ENCODE measurements around the gene ID4.

Gene ID4

DNA sequence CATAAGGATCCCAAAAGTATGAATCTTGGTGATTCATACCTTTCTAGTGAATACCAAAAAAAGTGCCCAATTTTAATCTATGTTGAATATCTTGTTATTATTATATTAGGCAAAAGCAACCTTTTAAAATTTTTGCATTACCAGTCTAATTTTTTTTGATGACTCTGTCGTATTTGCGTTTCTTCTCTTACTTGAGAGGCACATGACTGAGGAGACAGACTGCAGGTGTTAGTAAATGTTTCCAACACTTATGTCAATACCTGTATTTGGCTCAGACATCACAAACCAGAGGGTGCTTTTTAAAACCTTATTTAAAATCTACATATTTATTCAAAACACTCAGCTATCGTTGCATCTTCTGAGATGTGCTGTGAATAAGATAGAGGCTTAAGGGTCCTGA, 27.1 kb downstream of the ID4 start:
- DNase-seq: no peak

DNA sequence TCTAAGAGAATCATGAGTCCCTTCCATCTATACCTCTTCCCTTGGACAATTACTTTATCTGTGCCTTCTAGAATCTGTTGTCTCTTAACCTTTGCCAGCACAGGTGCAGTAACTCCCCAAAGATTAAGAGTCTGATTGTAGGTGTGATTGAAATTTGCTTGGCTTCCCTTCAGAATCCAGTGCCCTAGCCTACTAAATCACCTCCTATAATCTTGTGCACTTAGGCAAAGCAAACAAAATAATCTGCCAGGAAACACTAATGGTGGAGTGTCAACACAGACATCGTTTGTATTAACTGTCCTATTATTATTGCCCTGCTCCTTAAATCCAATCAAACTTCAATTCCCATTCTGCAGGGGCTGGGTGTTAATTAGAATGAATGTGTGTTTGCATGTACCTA, 28.0 kb downstream of the ID4 start:
- DNase-seq: no peak

DNA sequence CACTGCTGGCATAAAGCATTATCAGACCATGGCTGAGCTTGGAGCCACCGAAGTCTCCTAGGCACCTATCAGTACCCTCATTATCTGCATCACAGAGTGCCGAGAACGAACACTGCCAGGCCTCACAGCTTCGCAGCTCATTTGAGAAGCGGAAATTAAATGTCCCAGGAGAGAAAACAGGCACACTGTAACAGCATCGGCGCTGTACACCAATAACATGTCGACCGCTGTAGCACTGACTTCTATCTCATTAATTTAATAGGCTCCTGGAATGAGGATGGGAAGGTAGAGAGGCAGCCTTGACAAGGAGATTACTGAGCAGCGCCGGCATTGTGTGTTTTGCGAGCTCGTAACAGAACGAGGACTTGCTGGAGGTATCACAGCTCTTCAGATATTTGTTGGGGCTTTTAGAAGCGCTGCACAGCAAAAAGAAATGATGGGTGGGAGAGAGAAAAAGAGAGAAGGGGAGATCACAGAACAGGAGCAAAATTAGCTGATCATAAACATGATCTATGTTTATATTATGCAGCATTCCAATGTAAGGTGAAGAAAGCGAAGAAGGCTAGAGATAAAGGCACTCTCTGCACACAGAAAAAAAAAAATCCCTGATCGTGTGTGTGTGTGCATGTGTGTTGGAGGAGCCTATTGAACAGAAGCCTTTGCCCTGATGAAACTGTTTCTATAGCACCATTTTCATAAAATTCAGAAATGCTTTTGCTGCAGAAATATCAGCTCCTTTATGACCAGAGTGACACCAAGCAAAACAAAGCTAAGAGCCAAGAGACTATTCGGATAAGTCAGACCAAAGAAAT, 29.2 kb downstream of the ID4 start:
- DNase-seq: no peak

DNA sequence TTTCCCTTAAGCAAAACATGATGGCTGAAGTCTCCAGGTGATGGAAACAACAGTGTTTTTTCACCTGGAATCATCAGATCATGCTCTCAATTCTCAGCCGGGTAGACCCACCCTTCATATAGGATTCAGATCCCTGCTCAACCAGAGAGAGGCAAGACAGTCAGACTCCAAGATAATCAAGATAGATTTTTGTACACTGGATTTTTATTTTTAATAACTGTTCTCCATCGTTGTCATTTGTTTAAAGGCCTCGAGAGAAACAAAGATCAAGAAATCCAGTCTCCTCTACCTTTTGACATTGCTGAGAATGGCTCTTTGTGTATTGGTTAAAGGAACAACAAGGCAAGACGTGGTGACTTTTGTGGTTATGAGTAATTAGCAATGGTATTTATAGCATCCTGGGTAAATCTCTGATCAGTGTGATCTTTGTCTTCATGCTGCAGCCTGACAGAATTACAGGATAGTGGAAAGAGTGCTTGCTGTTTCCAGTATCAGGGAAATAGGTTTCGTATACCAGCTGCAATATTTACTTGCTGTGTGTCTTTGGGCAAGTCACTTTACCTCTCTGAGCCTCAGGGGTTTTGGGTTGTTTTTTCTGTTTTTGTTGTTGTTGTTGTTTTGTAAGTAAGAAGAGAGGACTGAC, 29.9 kb downstream of the ID4 start:
- DNase-seq: no peak

DNA sequence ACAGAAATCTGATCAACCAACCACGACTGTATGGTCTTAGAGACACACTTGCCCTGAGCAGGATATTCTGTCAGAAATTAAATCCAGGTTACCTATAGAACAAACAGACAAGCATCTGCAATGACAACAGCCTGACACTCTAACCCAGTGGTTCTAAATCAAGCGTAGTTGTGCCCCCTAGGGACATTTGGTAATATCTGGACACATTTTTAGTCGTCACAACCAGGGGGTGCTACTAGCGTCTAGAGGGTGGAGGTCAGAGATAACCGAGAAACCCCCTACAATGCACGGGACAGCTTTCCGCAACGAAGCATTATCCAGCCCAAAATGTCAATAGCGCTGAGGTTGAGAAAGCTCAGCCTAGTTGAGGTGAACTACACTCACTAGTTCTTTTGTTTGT, 32.3 kb downstream of the ID4 start:
- DNase-seq: no peak

DNA sequence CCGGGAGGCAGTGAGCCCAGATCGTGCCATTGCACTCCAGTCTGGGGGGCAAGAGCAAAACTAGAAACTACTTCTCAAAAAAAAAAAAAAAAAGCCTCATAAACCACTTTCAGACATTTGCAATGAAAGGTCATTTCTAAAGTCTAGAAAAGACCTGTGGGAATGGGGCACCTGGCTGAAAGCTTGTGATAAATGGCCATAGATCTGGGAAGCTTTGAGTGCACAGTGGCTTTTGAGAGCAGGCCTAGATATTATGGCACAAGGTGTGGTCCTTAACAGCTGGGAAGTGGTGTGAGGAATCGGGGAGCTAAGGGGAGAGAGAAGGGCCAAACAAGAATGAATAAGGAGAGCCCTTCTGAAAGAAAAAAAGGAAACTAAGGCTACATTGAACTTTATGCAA, 33.2 kb downstream of the ID4 start:
- DNase-seq: no peak

DNA sequence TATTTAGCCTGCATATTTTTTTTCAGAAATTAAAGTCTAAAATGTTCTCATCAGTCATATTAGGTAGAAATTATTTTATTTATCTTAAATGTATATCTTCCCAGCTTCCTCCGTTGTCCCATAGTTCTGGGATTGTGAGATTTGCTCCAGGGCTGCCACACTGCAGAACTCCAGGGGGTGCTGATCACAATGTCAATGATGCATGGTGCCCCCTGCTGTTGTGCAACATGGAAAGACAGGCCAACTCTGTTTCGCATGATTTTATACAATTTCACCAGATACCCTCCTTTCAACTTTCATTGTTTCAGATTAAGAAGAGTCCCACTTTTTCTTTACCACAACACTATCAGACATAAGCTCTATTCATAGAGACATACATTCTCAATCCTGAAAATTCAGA, 35.9 kb downstream of the ID4 start:
- no peak for DNase-seq

DNA sequence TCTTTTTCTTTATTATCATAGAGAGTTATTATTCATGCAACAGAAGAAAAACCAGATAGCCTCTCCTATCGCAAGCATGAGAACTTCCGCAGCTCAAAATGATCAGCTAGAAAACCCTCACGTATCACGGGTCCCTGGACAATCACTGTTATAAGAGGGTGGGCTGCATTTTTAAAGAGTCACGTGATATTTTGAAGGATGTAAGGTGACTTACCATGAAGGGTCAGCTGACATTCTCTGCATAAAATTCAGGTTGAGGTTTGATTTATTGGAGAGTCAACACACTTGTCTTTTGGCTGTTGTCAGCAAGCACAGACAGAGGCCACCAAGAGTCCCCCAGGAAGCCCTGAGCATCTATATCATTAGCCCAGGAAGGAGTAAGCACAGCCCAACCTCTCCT, 39.5 kb downstream of the ID4 start:
- no peak for DNase-seq

DNA sequence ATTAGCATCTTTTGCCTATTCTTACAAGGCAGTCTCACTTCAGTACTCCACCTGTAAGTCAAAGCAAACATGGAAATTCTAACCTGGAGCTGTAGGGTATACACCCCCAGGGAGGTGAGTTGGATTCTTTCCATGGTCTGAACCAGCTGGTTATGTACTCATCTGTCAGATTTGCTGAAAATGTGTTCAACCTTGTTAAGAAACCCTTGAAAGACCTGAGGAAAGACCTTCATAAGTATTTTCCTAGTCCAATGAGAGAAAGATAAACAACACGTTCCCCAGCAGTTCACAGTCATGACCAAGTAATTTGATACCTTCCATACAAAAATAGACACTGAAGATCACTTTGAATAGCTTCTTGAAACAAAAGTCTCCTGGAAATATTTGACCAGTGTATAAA, 42.5 kb downstream of the ID4 start:
- no peak for DNase-seq

DNA sequence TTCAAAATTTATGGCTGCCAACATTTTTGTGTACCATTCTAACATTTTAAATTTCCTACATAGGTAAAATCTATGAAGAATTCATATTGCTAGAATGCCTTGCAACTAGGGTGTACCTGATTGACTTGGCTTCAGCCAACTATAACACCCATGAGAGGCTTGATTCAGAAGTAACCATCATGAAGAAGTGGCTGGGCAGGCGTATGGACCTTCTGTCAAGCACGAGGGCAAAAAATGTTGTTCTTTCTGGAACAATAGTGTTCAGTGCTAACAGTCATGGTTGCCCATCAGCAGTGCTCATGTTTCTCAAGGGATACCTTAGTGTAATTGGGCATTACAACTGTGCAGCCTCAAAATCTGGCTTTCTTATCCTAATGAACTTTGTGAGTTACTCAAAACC, 42.9 kb downstream of the ID4 start:
- no peak for DNase-seq

DNA sequence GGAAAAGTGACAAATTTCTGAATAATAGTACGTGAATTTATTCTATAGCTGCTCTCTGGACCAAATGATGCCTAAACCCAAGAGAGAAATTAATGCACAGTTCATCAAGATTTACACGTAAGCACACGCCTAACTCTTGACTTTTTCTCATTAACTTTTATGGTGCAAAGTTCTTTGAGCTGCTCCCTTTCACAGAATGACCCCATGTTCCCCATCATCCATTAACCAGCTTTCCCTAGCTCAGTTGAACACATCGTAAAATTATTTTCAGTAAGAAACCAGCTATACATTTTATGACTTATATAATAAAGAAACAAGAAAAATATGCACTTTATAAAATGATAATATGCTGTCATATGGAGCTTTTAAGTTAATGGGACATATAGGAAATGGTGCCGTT, 54.3 kb downstream of the ID4 start:
- no peak for DNase-seq

Measured in inflammatory macrophage treated with lipopolysaccharide for 1 hour (primary cell).